IMR-90 (cell line): ENCODE measurements around the gene CCL20. TPM values are rescaled to one million over a fixed set of nuclear protein-coding genes. Genes with fewer than 3 reads are reported as not detected.

Source experiments
- ATAC-seq: fragments of 200-7000 bp; cut with Tn5 transposase; 2 replicates; pipeline ENCODE4 v1.9.1; 2020; ENCODE audit warnings: low read depth, mild to moderate bottlenecking, moderate library complexity
- BruUV-seq: library from RNA; stranded (reverse); fragments of 400-500 nt; replicated peaks from 2 replicates; lab custom pipeline; 2021; lab: Mats Ljungman, UMichigan
- CTCF ChIA-PET: fragments of 300-600 bp; formaldehyde crosslinking; extraction: SDS; loops from one replicate; lab custom pipeline; 2021; ENCODE audit warnings: antibody characterized with exemption; lab: Yijun Ruan, JAX
- POLR2A ChIA-PET: fragments of 300-600 bp; sonication (Branson Sonifier 250); formaldehyde crosslinking; loops from one replicate; lab custom pipeline; 2022; ENCODE audit warnings: antibody characterized with exemption; ENCODE audit not compliant: unreplicated experiment; lab: Charles Lee
- DNase-seq: peaks from one replicate; pipeline ENCODE4 v3.0.0; 2013
- H2AFZ ChIP-seq: replicated peaks from 2 replicates; pipeline ENCODE3; 2013; ENCODE audit warnings: low read length, mild to moderate bottlenecking; ENCODE audit not compliant: poor library complexity
- H2AK5ac ChIP-seq: 2 replicates; pipeline ENCODE4 v1.6.1; 2013; ENCODE audit warnings: low read depth, low read length, inconsistent platforms
- H2AK9ac ChIP-seq: replicated peaks from 2 replicates; pipeline ENCODE3; 2013; ENCODE audit warnings: mild to moderate bottlenecking, low read depth, low read length, moderate library complexity; ENCODE audit not compliant: poor library complexity
- H2BK120ac ChIP-seq: 2 replicates; pipeline ENCODE4 v1.6.1; 2013; ENCODE audit warnings: low read depth, low read length, inconsistent platforms
- H2BK15ac ChIP-seq: 3 replicates; pipeline ENCODE4 v1.6.1; 2013; ENCODE audit warnings: low read depth, low read length, inconsistent platforms
- H2BK20ac ChIP-seq: 2 replicates; pipeline ENCODE4 v1.6.1; 2013; ENCODE audit warnings: low read depth, mild to moderate bottlenecking, inconsistent platforms, low read length, moderate library complexity
- H2BK5ac ChIP-seq: 2 replicates; pipeline ENCODE4 v1.6.1; 2013; ENCODE audit warnings: mild to moderate bottlenecking, low read depth, low read length, inconsistent platforms; ENCODE audit not compliant: poor library complexity, severe bottlenecking
- H3K14ac ChIP-seq: replicated peaks from 2 replicates; pipeline ENCODE4 v1.6.1; 2013; ENCODE audit warnings: low read depth, low read length, inconsistent platforms
- H3K18ac ChIP-seq: 2 replicates; pipeline ENCODE4 v1.6.1; 2013; ENCODE audit warnings: low read depth, low read length, control low read depth
- H3K23ac ChIP-seq: 2 replicates; pipeline ENCODE4 v1.6.1; 2013; ENCODE audit warnings: low read depth, low read length, inconsistent platforms
- H3K27ac ChIP-seq: 2 replicates; pipeline ENCODE4 v1.5.1; 2013; ENCODE audit warnings: mild to moderate bottlenecking, control low read depth, low read length; ENCODE audit not compliant: insufficient read depth
- H3K27me3 ChIP-seq: 2 replicates; pipeline ENCODE4 v1.6.1; 2013; ENCODE audit warnings: low read length; ENCODE audit not compliant: control insufficient read depth, insufficient read depth
- H3K36me3 ChIP-seq: 2 replicates; pipeline ENCODE4 v1.6.1; 2013; ENCODE audit warnings: low read length, mixed read lengths; ENCODE audit not compliant: control insufficient read depth, insufficient read depth
- H3K4ac ChIP-seq: 2 replicates; pipeline ENCODE4 v1.6.1; 2013; ENCODE audit warnings: low read depth, low read length, inconsistent platforms
- H3K4me1 ChIP-seq: 2 replicates; pipeline ENCODE4 v1.6.1; 2013; ENCODE audit warnings: low read length, mixed read lengths; ENCODE audit not compliant: control insufficient read depth, insufficient read depth
- H3K4me2 ChIP-seq: 2 replicates; pipeline ENCODE4 v1.6.1; 2013; ENCODE audit warnings: low read depth, mild to moderate bottlenecking, control low read depth, low read length, moderate library complexity
- H3K4me3 ChIP-seq: 2 replicates; pipeline ENCODE4 v1.5.1; 2013; ENCODE audit warnings: low read depth, mild to moderate bottlenecking, control low read depth, low read length, moderate library complexity; ENCODE audit not compliant: insufficient read depth
- H3K56ac ChIP-seq: 2 replicates; pipeline ENCODE4 v1.6.1; 2013; ENCODE audit warnings: low read length, inconsistent platforms; ENCODE audit not compliant: insufficient read depth; ENCODE audit errors: extremely low read depth
- H3K79me1 ChIP-seq, 2 experiments: 2 replicates each; pipeline ENCODE4 v1.6.1; 2013; ENCODE audit warnings: low read length in 2 of 2, inconsistent platforms in 1 of 2, low read depth in 1 of 2
- H3K9ac ChIP-seq: 2 replicates; pipeline ENCODE4 v1.6.1; 2013; ENCODE audit warnings: low read depth, low read length, control low read depth
- H3K9me1 ChIP-seq: 2 replicates; pipeline ENCODE4 v1.6.1; 2013; ENCODE audit warnings: low read length, inconsistent platforms; ENCODE audit not compliant: insufficient read depth
- H3K9me3 ChIP-seq: 2 replicates; pipeline ENCODE4 v1.6.1; 2013; ENCODE audit warnings: low read length; ENCODE audit not compliant: control insufficient read depth, insufficient read depth
- H4K20me1 ChIP-seq: 2 replicates; pipeline ENCODE4 v1.6.1; 2013; ENCODE audit warnings: low read length, inconsistent platforms; ENCODE audit not compliant: insufficient read depth
- H4K5ac ChIP-seq: 2 replicates; pipeline ENCODE4 v1.6.1; 2013; ENCODE audit warnings: mild to moderate bottlenecking, low read depth, low read length, control low read depth
- H4K8ac ChIP-seq, 2 experiments: 2 replicates each; pipeline ENCODE4 v1.6.1; 2013; ENCODE audit warnings: low read depth in 2 of 2, low read length in 2 of 2, control low read depth in 1 of 2, inconsistent platforms in 1 of 2
- H4K91ac ChIP-seq: 2 replicates; pipeline ENCODE4 v1.6.1; 2013; ENCODE audit warnings: low read depth, low read length, inconsistent platforms; ENCODE audit not compliant: insufficient read depth
- BHLHE40 ChIP-seq: fragments of 150-350 bp; IDR thresholded peaks from 2 replicates; pipeline ENCODE4 v1.6.1; 2016; ENCODE audit warnings: mild to moderate bottlenecking, low read depth, low read length
- CEBPB ChIP-seq: IDR thresholded peaks from 2 replicates; pipeline ENCODE4 v1.6.1; 2012; ENCODE audit warnings: low read depth, low read length, improper control_type of control experiment
- CHD1 ChIP-seq: IDR thresholded peaks from 2 replicates; pipeline ENCODE4 v1.6.1; 2012; ENCODE audit warnings: low read depth, low read length, improper control_type of control experiment
- MAZ ChIP-seq: IDR thresholded peaks from 2 replicates; pipeline ENCODE4 v1.6.1; 2012; ENCODE audit warnings: low read depth, mild to moderate bottlenecking, low read length, improper control_type of control experiment, moderate library complexity, borderline replicate concordance
- MXI1 ChIP-seq: IDR thresholded peaks from 2 replicates; pipeline ENCODE4 v1.6.1; 2012; ENCODE audit warnings: low read depth, mild to moderate bottlenecking, low read length, moderate library complexity, borderline replicate concordance
- NFE2L2 ChIP-seq: fragments of 150-350 bp; IDR thresholded peaks from 2 replicates; pipeline ENCODE4 v1.6.1; 2016; ENCODE audit warnings: low read depth, mild to moderate bottlenecking, low read length
- POLR2A ChIP-seq: IDR thresholded peaks from 2 replicates; pipeline ENCODE4 v1.6.1; 2012; ENCODE audit warnings: mild to moderate bottlenecking, low read depth, low read length
- RCOR1 ChIP-seq: IDR thresholded peaks from 2 replicates; pipeline ENCODE4 v1.6.1; 2012; ENCODE audit warnings: mild to moderate bottlenecking, low read length, improper control_type of control experiment; ENCODE audit not compliant: insufficient replicate concordance
- RFX5 ChIP-seq: IDR thresholded peaks from 2 replicates; pipeline ENCODE4 v1.8.0; 2012; ENCODE audit warnings: low read depth, mild to moderate bottlenecking, low read length, moderate library complexity
- SMC3 ChIP-seq: fragments of 150-350 bp; IDR thresholded peaks from 2 replicates; pipeline ENCODE4 v1.6.1; 2016; ENCODE audit warnings: low read depth, mild to moderate bottlenecking, antibody characterized with exemption, low read length, moderate library complexity
- WGBS, 2 experiments: methylation state at CpG; one replicate each; pipeline versions ENCODE4 v1.1.5 to v1.1.7; 2013; ENCODE audit warnings: missing lambda C conversion rate in 2 of 2; ENCODE audit not compliant: insufficient read length in 1 of 2; ENCODE audit errors: extremely low coverage in 2 of 2; 5-methylcytosine and 5-hydroxymethylcytosine counted together
- dilution Hi-C: fragments of 300-500 bp; cut with HindIII; formaldehyde crosslinking; loops from one replicate; pipeline ENCODE4 v1.14.3; 2018; ENCODE audit warnings: low sequenced_read_pairs; ENCODE audit not compliant: unreplicated experiment
- in situ Hi-C: fragments of 300-500 bp; cut with MboI; formaldehyde crosslinking; loops from 3 replicates; pipeline ENCODE4 v1.14.3; 2019; ENCODE audit warnings: low sequenced_read_pairs, inconsistent platforms, mixed read lengths
- intact Hi-C: fragments of 100-400 bp; cut with micrococcal nuclease; formaldehyde crosslinking; loops from 2 replicates; pipeline ENCODE4 v1.10.0; 2022
- polyA plus RNA-seq, 3 experiments: library from polyadenylated mRNA; depleted of rRNA; stranded (reverse); fragments of >200 nt; gene quantifications; 2 replicates each; pipeline ENCODE4 v1.2.3, GENCODE V29; 2012; ENCODE audit warnings: low replicate concordance in 1 of 3
- total RNA-seq: library from RNA; depleted of rRNA; stranded (reverse); fragments of >200 nt; gene quantifications from 2 replicates; pipeline ENCODE4 v1.2.3, GENCODE V29; 2012
- TF ChIP-seq, protein P1 (sequence below): fragments of 150-350 bp; IDR thresholded peaks from 2 replicates; pipeline ENCODE4 v1.6.1; 2016; ENCODE audit warnings: low read depth, mild to moderate bottlenecking, low read length, moderate library complexity, borderline replicate concordance
- TF ChIP-seq, protein P2 (sequence below): conservative IDR thresholded peaks from 2 replicates; pipeline ENCODE4 v1.5.1; 2012; ENCODE audit warnings: mild to moderate bottlenecking, low read depth, low read length, improper control_type of control experiment

Gene CCL20
- total and polyA plus RNA-seq, 2 of the 4 experiments (the other 2 are of a cell fraction), result not detected

DNA sequence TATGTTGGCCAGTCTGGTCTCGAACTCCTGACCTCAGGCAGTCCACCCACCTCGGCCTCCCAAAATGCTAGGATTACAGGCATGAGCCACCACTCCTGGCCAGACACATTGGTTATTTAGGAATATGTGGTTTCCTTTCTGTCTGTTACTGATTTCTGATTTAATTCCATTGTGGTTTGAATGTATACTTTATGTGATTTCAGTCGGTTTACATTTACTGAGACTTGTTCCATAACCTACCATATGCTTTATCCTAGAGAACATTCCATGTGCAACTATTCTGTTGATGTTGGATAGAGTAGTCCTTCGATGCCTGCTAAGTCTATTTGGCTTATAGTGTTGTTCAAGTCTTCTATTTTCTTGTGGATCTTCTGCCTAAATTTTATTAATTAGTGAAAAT lies 1.6 kb upstream of the CCL20 start:
- no peak overlapping the region for H2BK20ac ChIP-seq
- H3K9ac ChIP-seq, result no peak overlapping the region
- no peak overlapping the region for H3K18ac ChIP-seq
- H3K4me2 ChIP-seq, result no peak overlapping the region
- H3K4me3 ChIP-seq, result no peak overlapping the region
- no peak overlapping the region for H3K4ac ChIP-seq
- ChIA-PET POLR2A (no interaction called here), CTCF (no interaction called here)
- H4K20me1 ChIP-seq, result no peaks in the 10 kb centered on the region
- no peak overlapping the region for H2BK5ac ChIP-seq
- H2BK120ac ChIP-seq, result no peak overlapping the region
- H4K8ac ChIP-seq, result no peak overlapping the region
- dilution Hi-C loops, result no loop called here
- no peak; the same call in 1 of the 2 replicates for ATAC-seq
- no TSS peak for BruUV-seq
- H3K9me1 ChIP-seq, result peaks cover 5% of the 10 kb centered on the region
- H2BK15ac ChIP-seq, result no peak overlapping the region
- H4K91ac ChIP-seq, result no peak overlapping the region
- intact Hi-C loops, result no loop called here
- no peak overlapping the region for H4K5ac ChIP-seq
- no peak overlapping the region for H3K56ac ChIP-seq
- no peak overlapping the region for H2AK5ac ChIP-seq
- in situ Hi-C loops, result no loop called here
- no peak overlapping the region for H3K14ac ChIP-seq
- TF ChIP-seq MAZ (no peak), CHD1 (no peak), BHLHE40 (no peak), RFX5 (no peak), CEBPB (no peak), RCOR1 (no peak), POLR2A (no peak), MXI1 (no peak), NFE2L2 (no peak), SMC3 (no peak)
- TF ChIP-seq, protein P1, sequence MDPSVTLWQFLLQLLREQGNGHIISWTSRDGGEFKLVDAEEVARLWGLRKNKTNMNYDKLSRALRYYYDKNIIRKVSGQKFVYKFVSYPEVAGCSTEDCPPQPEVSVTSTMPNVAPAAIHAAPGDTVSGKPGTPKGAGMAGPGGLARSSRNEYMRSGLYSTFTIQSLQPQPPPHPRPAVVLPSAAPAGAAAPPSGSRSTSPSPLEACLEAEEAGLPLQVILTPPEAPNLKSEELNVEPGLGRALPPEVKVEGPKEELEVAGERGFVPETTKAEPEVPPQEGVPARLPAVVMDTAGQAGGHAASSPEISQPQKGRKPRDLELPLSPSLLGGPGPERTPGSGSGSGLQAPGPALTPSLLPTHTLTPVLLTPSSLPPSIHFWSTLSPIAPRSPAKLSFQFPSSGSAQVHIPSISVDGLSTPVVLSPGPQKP, result no peak
- TF ChIP-seq, protein P2, sequence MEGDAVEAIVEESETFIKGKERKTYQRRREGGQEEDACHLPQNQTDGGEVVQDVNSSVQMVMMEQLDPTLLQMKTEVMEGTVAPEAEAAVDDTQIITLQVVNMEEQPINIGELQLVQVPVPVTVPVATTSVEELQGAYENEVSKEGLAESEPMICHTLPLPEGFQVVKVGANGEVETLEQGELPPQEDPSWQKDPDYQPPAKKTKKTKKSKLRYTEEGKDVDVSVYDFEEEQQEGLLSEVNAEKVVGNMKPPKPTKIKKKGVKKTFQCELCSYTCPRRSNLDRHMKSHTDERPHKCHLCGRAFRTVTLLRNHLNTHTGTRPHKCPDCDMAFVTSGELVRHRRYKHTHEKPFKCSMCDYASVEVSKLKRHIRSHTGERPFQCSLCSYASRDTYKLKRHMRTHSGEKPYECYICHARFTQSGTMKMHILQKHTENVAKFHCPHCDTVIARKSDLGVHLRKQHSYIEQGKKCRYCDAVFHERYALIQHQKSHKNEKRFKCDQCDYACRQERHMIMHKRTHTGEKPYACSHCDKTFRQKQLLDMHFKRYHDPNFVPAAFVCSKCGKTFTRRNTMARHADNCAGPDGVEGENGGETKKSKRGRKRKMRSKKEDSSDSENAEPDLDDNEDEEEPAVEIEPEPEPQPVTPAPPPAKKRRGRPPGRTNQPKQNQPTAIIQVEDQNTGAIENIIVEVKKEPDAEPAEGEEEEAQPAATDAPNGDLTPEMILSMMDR, result no peak
- no peak overlapping the region for H3K27ac ChIP-seq
- no peak overlapping the region for H2AFZ ChIP-seq
- no peaks in the 10 kb centered on the region for H3K27me3 ChIP-seq
- WGBS, 2 experiments, result no CpG with 5 or more reads among the region's 4 CpGs
- peak; percentile 63 for DNase-seq
- no peak overlapping the region for H3K23ac ChIP-seq
- H2AK9ac ChIP-seq, result no peak overlapping the region
- H3K4me1 ChIP-seq, result no peaks in the 10 kb centered on the region
- no peaks in the 10 kb centered on the region for H3K9me3 ChIP-seq
- no peaks in the 10 kb centered on the region for H3K36me3 ChIP-seq
- H3K79me1 ChIP-seq, result no peaks in the 10 kb centered on the region
